ENCODE results near the gene RBM20.

RBM20 gene

DNA sequence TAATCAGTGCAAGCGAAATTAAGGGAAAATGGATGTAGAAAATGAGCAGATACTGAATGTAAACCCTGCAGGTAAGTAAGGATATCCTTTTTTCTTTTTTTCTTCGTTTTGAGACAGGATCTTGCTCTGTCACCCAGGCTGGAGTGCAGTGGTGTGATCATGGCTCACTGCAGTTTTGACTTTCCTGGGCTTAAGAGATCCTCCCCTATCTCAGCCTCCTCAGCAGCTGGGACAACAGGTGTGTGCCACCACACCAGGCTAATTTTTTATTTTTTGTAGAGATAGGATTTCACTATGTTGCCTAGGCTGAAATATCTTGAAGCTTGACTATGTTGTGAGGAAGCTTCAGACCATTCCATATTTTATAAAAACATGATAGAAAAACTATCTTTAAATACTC lies 231.9 kb downstream of the RBM20 start:
- Histone ChIP-seq H3K27me3 (ENCODE audit: insufficient read depth, poor library complexity, severe bottlenecking) (no peaks in the 10 kb centered on the region), H3K4me3 (replicated peaks; ENCODE audit: insufficient read depth, low read length) (no peak overlapping the region), H3K27ac (replicated peaks) (no peak overlapping the region)
- TF ChIP-seq SPI1 (IDR thresholded peaks at IDR 0.05; ENCODE audit: borderline replicate concordance, low read depth) = no peak
- TF ChIP-seq, protein P1, sequence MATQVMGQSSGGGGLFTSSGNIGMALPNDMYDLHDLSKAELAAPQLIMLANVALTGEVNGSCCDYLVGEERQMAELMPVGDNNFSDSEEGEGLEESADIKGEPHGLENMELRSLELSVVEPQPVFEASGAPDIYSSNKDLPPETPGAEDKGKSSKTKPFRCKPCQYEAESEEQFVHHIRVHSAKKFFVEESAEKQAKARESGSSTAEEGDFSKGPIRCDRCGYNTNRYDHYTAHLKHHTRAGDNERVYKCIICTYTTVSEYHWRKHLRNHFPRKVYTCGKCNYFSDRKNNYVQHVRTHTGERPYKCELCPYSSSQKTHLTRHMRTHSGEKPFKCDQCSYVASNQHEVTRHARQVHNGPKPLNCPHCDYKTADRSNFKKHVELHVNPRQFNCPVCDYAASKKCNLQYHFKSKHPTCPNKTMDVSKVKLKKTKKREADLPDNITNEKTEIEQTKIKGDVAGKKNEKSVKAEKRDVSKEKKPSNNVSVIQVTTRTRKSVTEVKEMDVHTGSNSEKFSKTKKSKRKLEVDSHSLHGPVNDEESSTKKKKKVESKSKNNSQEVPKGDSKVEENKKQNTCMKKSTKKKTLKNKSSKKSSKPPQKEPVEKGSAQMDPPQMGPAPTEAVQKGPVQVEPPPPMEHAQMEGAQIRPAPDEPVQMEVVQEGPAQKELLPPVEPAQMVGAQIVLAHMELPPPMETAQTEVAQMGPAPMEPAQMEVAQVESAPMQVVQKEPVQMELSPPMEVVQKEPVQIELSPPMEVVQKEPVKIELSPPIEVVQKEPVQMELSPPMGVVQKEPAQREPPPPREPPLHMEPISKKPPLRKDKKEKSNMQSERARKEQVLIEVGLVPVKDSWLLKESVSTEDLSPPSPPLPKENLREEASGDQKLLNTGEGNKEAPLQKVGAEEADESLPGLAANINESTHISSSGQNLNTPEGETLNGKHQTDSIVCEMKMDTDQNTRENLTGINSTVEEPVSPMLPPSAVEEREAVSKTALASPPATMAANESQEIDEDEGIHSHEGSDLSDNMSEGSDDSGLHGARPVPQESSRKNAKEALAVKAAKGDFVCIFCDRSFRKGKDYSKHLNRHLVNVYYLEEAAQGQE (IDR thresholded peaks at IDR 0.05; ENCODE audit: insufficient replicate concordance, low read depth) = no peak
- TF ChIP-seq POLR2AphosphoS5 (IDR thresholded peaks at IDR 0.05; ENCODE audit: low read depth) = no peak
- TF ChIP-seq, protein P2, sequence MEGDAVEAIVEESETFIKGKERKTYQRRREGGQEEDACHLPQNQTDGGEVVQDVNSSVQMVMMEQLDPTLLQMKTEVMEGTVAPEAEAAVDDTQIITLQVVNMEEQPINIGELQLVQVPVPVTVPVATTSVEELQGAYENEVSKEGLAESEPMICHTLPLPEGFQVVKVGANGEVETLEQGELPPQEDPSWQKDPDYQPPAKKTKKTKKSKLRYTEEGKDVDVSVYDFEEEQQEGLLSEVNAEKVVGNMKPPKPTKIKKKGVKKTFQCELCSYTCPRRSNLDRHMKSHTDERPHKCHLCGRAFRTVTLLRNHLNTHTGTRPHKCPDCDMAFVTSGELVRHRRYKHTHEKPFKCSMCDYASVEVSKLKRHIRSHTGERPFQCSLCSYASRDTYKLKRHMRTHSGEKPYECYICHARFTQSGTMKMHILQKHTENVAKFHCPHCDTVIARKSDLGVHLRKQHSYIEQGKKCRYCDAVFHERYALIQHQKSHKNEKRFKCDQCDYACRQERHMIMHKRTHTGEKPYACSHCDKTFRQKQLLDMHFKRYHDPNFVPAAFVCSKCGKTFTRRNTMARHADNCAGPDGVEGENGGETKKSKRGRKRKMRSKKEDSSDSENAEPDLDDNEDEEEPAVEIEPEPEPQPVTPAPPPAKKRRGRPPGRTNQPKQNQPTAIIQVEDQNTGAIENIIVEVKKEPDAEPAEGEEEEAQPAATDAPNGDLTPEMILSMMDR (IDR thresholded peaks at IDR 0.05; ENCODE audit: insufficient read depth, low read length) = no peak
- TF ChIP-seq GABPA (IDR thresholded peaks at IDR 0.05; ENCODE audit: low read depth) = no peak
- no peak for DNase-seq (ENCODE audit: low read depth in 1 of 2, low spot score in 1 of 2)

DNA sequence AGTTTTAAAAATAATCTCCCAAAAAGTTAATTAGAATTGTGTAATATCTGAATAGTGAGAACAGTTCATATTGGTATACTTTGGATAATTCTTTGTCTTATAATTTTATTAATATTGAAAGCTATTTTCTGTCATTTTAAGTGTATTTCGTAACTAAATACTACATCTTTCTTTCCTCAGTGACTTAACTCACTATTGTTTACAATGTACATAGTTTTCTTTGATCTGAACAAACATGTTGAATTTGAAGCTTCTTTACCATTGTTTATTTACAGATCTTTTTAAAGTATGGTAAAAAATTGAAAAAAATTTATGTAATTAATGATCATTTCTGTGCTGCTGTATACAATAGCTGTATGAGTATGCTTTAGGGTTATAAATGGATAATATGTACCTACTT lies 232.7 kb downstream of the RBM20 start:
- TF ChIP-seq POLR2AphosphoS5 (IDR thresholded peaks at IDR 0.05; ENCODE audit: low read depth) (no peak), GABPA (IDR thresholded peaks at IDR 0.05; ENCODE audit: low read depth) (no peak)
- TF ChIP-seq, protein P2 (IDR thresholded peaks at IDR 0.05; ENCODE audit: insufficient read depth, low read length) = no peak
- TF ChIP-seq, protein P1 (IDR thresholded peaks at IDR 0.05; ENCODE audit: insufficient replicate concordance, low read depth) = no peak
- Histone ChIP-seq H3K27ac (replicated peaks) (no peak overlapping the region), H3K4me3 (replicated peaks; ENCODE audit: insufficient read depth, low read length) (no peak overlapping the region), H3K27me3 (ENCODE audit: insufficient read depth, poor library complexity, severe bottlenecking) (no peaks in the 10 kb centered on the region)
- no peak for DNase-seq (ENCODE audit: low read depth in 1 of 2, low spot score in 1 of 2)

DNA sequence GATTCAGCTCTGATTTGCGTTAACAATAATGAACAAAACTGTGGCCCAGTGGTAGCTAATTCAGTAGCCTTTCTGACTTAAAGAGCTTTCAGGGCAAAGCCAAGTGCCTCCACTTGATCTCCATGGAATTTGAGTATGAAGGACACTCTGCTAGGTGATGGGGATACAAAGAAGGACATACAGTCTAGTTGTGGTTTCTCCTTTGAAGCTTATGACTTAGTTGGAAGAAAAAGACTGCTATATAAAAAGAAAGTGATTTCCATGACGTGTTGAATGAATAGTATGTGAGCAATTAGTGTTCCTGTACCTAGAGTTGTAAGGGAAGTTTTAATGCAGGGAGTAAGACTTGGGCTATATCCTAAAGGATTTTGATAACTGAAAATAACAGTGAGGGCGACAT lies 235.9 kb downstream of the RBM20 start:
- TF ChIP-seq POLR2AphosphoS5 (IDR thresholded peaks at IDR 0.05; ENCODE audit: low read depth) (no peak), SPI1 (IDR thresholded peaks at IDR 0.05; ENCODE audit: borderline replicate concordance, low read depth) (no peak), GABPA (IDR thresholded peaks at IDR 0.05; ENCODE audit: low read depth) (no peak)
- TF ChIP-seq, protein P1 (IDR thresholded peaks at IDR 0.05; ENCODE audit: insufficient replicate concordance, low read depth) = no peak
- TF ChIP-seq, protein P2 (IDR thresholded peaks at IDR 0.05; ENCODE audit: insufficient read depth, low read length) = no peak

More for the DNA sequence above, 235.9 kb downstream of the RBM20 start:
- Histone ChIP-seq H3K27me3 (ENCODE audit: insufficient read depth, poor library complexity, severe bottlenecking) (no peaks in the 10 kb centered on the region), H3K4me3 (replicated peaks; ENCODE audit: insufficient read depth, low read length) (no peak overlapping the region), H3K27ac (replicated peaks) (no peak overlapping the region)
- DNase-seq (ENCODE audit: low read depth in 1 of 2, low spot score in 1 of 2) = no peak
